Stimulated activated CD8-positive, alpha-beta memory T cell treated with anti-CD3 and anti-CD28 coated beads, Interleukin-7, amount 100 ng/mL, for 24 hours (primary cell): ENCODE measurements around the gene ETV1.
"Not testable (repeated sequence)": the region's sequence is repeated elsewhere in the genome, so short reads cannot be mapped to it uniquely, and the experiment has no call there.

Source experiments
- DNase-seq: peaks from one replicate; pipeline ENCODE4 v3.0.0-alpha.2; 2020; ENCODE audit warnings: low read depth

Gene ETV1

DNA sequence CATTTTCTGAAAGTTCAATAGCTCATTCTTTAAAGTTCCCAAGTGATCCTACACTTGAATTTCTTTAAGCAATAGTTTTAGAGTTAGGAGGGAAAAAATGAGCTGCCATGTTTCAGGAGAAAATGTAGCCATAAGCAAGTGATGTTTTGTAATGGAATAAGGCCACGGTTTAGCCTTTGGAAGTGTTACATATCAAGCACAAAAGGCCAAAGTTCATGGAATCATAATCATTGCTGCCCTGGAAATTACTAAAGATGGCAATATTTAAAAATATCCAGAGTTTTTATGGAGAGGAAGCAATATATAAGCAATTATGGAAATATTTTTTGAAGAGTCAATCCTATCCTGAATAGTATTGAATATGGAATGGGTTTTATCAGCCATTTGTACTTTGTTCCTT lies 68.4 kb downstream of the ETV1 start:
- no peak for DNase-seq

GRCh38 chr7:13920053-13920697 lies 69.3 kb downstream of the ETV1 start:
- no peak for DNase-seq

DNA sequence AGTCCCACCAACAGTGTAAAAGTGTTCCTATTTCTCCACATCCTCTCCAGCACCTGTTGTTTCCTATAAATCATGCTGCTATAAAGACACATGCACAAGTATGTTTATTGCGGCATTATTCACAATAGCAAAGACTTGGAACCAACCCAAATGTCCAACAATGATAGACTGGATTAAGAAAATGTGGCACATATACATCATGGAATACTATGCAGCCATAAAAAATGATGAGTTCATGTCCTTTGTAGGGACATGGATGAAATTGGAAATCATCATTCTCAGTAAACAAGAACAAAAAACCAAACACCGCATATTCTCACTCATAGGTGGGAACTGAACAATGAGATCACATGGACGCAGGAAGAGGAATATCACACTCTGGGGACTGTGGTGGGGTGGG lies 71.1 kb downstream of the ETV1 start:
- not testable (repeated sequence) for DNase-seq

GRCh38 chr7:13917103-13917502 lies 72.4 kb downstream of the ETV1 start:
- DNase-seq, result not testable (repeated sequence)

- DNase-seq, result no peak
Measured at GRCh38 chr7:13915891-13916290, 73.6 kb downstream of the ETV1 start.

DNA sequence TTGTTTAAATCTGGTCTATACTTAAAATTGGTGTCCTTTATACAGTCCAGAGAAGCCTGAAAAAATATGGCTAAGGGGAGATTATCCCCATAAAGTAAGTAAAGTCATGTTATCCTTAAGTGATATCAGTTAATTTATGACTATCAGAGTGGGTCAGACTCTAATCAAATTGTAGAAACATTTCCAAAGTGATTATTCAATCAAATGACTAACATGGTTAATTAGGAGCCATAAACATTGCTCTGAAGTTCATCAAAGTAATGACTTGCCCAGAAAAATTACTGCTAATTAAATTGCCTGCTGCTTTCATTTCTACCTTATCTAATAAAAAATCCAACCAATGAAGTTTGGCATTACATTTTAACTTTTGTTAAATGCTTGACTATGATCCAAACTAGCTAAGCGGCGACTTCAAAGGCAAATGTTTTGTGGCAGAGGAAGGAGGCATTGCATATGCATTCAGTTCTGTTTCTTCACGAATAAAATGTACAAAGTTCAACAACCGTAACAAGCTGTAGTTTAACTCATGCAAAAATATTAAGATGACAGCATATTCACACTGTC lies 76.7 kb downstream of the ETV1 start:
- no peak for DNase-seq

- no peak for DNase-seq
Measured at GRCh38 chr7:13911909-13912308, 77.6 kb downstream of the ETV1 start.

DNA sequence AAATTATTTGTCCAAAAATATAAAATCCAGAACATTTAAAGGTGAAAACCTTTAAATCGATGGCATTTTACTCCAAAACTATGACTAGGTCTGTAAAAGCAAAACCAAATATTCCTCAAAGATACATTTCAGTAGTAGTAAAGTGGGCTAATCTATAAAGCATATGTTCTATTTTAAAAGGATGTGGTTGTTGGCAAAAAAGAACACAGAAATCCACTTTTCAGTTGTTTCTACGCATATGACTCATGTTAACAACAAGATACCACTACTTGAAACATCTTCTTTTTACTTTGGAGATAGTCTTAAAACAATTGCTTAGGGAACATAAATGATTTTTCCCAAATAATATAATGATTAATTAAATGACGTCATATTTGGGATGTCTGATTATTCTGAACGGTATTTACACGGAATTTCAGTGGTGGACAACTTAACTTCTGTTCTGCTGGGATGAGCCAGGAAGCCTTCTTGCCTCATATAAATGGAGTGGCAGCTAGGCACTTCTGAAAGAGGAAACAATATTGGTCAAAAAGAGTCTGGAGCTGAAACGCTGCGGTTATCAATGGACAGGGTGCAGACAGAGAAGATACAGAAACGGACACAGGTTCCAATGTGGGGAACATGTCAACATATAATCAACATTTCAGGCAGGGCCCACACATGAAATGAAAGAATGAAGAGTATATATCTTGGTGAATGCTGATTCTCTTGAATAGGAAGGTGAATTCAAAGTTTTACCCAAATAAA lies 78.5 kb downstream of the ETV1 start:
- no peak for DNase-seq

DNA sequence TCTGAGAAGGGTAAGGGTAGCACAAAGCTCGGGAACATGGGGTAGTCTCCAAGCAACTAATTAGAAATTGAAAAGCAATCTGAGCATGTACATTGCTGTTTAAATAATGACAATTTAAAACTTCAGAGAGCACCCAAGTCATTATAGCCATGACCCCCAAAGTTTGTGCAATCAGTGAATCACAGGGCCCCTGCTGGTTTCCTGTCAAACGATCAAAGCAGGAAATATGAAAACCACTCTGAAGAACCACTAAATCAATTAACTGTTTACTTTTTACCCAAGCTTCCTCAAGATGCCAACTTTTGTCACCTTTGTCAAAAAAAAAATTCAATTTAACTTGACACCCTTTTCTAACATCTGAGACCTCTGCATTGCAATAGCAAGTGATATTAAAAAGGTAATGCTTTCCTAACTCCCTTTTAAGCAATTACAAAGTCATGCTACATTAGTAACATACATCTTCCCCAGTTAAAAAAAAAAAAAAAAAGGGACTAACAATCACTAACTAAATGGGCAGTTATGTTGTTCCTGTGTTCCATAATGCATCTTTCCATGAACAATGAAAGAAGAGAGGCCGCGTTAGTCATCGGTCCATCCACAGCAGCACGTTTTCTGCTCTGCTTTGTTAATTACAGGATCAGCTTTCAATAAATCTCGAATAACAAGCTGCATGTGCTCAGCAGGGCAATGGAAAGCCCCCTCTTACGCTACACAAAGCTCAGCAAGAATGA lies 80.6 kb downstream of the ETV1 start:
- no peak for DNase-seq

DNA sequence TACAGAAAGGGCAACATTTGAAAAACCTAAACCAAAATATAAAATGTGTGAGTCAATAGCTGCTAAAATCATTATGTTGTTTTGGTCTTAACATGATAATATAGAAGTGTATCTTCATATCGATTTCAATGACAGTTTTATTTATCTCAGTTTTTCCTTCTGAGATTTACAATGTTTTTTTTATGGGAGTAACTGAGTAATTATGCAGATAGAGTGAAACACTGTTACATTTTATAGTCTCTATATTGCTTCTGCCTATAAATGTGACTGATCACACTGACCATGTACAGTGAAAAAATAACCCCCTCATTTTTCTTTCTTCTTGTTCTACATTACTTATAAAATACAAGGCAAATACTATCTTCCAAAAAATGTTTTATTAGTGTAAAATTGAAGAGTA lies 81.6 kb downstream of the ETV1 start:
- DNase-seq, result no peak

DNA sequence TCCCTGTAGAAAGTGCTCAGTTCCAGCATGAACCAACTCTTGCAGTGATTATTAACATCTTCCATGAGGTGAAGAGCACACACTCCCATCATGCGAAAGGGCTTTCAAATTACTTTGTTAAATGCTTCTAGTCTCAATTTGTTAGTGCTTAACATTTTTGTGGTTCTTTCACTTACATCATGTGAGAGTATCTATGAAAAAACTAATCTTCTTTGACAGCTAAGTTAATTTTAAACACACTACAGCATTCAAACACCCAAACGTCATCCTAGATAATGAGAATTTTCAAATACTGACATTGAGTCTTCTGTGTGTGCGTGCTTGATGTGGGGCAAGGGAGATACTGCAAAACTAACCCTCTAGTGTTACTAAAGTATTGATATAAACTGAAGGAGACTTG lies 84.8 kb downstream of the ETV1 start:
- DNase-seq, result no peak

GRCh38 chr7:13904007-13904406 lies 85.5 kb downstream of the ETV1 start:
- DNase-seq, result no peak

DNA sequence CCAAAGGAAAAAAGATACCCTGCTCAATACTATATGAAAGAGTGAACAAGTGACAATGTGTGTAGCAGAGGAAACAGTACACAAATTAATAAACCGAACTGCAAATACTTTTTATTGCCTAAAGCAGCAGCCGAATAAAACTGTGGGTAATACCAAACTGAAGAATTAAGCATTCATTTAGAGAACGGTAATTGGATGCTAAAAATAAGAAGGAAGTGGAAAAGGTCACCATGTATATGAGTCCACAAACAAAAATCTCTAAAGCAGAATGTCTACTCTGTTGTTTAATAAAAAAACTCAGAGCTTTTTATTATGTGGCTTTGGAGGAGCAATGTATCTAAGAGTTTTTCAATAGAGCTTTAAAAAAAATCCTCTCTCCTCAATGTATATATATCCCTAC lies 87.9 kb downstream of the ETV1 start:
- DNase-seq, result no peak

- no peak for DNase-seq
Measured at GRCh38 chr7:13898957-13899670, 90.4 kb downstream of the ETV1 start.

GRCh38 chr7:13897819-13898218 lies 91.6 kb downstream of the ETV1 start:
- DNase-seq, result no peak

- no peak for DNase-seq
Measured at GRCh38 chr7:13894954-13895353, 94.5 kb downstream of the ETV1 start.

DNA sequence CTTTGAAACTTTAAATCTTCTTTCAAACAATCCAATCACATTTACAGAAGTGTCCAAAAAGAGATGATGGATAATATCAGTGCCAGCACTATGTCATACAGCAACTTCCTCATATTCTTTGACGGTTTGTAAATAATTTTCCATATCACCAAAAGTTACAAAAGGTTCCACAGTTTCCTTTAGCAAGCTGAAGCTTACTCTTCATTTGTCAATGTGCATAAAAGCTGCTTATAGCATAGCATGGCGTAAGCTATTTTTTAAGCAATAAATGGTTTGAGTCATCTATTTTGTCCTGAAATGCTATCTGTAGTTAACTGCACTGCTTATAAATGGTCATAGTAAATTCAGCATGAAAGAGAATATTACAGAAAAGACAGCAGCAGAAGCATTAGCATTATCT lies 95.1 kb downstream of the ETV1 start:
- no peak for DNase-seq

- no peak for DNase-seq
Measured at GRCh38 chr7:13890793-13891192, 98.7 kb downstream of the ETV1 start.

- DNase-seq, result no peak
Measured at GRCh38 chr7:13886356-13886755, 103.1 kb downstream of the ETV1 start.

- DNase-seq, result no peak
Measured at GRCh38 chr7:13882051-13882450, 107.4 kb downstream of the ETV1 start.

GRCh38 chr7:13880789-13881188 lies 108.7 kb downstream of the ETV1 start:
- no peak for DNase-seq

- no peak for DNase-seq
Measured at GRCh38 chr7:13879994-13880686, 109.3 kb downstream of the ETV1 start.
